ENCODE data around the gene PUM1.

Gene PUM1

GRCh38 chr1:30882678-30883388, 182.7 kb downstream of the PUM1 start:
- no peaks in the 10 kb centered on the region for H3K9me3 ChIP-seq (ENCODE audit: control insufficient read depth, low read length)
- H3K27ac ChIP-seq (ENCODE audit: low read depth, low read length, severe bottlenecking) = no peak overlapping the region
- H3K4me3 ChIP-seq (ENCODE audit: extremely low read depth, insufficient read depth, low read length, poor library complexity, severe bottlenecking) = no peak overlapping the region
- H3K36me3 ChIP-seq (ENCODE audit: control insufficient read depth, insufficient read depth, low read length) = peaks cover 7% of the 10 kb centered on the region
- peaks cover 23% of the 10 kb centered on the region for H3K4me1 ChIP-seq (ENCODE audit: control insufficient read depth, insufficient read depth, low read length, poor library complexity, severe bottlenecking)
- WGBS, 2 experiments (ENCODE audit: insufficient coverage in 2 of 2) = 89 to 94% methylated on average over 8 to 13 of the region's 14 CpGs

Data from mesodermal cell (in vitro differentiated cells).